C4-2B (cell line): ENCODE data around the gene ST8SIA4.

ENCODE experiments used
- H3K27ac ChIP-seq: fragments of 450-650 bp; 2 replicates; pipeline ENCODE4 v1.5.1; 2017
- CTCF ChIP-seq: fragments of 450-650 bp; conservative IDR thresholded peaks from 2 replicates; pipeline ENCODE4 v1.5.1; 2017; ENCODE audit warnings: mild to moderate bottlenecking
- ZFX ChIP-seq: fragments of 450-650 bp; IDR thresholded peaks from 2 replicates; pipeline ENCODE4 v1.6.1; 2017

The ST8SIA4 gene

GRCh38 chr5:100818340-100818739 is 84.7 kb downstream of the ST8SIA4 start:
- TF ChIP-seq CTCF (no peak), ZFX (no peak)
- no peak overlapping the region for H3K27ac ChIP-seq

- no peak overlapping the region for H3K27ac ChIP-seq
- TF ChIP-seq CTCF (no peak), ZFX (no peak)
These were observed 99.7 kb downstream of the ST8SIA4 start for GRCh38 chr5:100803397-100803796.

DNA sequence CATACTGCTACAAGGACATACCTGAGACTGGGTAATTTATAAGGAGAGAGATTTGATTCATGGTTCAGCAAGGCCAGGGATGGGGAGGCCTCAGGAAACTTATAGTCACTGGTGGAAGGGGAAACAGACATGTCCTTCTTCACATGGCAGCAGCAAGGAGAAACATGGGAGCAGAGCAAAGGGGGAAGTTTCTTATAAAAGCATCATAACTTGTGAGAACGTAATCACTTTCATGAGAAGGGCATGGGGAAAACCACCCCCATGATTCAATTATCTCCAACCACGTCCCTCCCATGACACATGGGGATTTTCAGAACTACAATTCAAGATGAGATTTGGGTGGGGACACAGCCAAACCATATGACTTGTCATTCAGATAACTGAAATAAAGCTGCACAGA is 100.9 kb downstream of the ST8SIA4 start:
- no peak overlapping the region for H3K27ac ChIP-seq
- no peak for TF ChIP-seq ZFX
- TF ChIP-seq CTCF: no peak

- H3K27ac ChIP-seq: no peak overlapping the region
- no peak for TF ChIP-seq CTCF
- TF ChIP-seq ZFX: no peak
These were observed 102.5 kb downstream of the ST8SIA4 start for GRCh38 chr5:100800562-100800961.

DNA sequence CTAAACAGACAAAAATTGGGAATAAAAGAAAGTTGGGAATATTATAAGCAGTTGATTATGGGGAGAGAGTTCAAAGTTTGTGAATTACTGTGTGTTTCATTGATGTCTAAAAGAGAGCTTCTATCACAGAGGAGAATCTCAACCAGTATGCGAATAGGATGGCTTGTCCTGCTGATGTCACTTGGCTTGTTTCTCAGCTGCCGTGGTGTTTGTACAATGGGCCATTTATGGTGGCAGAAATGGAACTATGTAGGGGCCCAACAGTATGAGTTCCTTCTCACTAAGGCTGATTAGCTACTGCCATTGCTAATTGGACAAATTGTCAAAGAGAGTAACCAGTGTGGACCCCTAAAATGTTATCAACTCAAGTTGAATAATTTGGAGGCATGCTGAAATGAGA is 103.9 kb downstream of the ST8SIA4 start:
- TF ChIP-seq ZFX (no peak), CTCF (no peak)
- no peak overlapping the region for H3K27ac ChIP-seq

GRCh38 chr5:100797861-100798260 is 105.2 kb downstream of the ST8SIA4 start:
- H3K27ac ChIP-seq: no peak overlapping the region
- no peak for TF ChIP-seq ZFX
- no peak for TF ChIP-seq CTCF

DNA sequence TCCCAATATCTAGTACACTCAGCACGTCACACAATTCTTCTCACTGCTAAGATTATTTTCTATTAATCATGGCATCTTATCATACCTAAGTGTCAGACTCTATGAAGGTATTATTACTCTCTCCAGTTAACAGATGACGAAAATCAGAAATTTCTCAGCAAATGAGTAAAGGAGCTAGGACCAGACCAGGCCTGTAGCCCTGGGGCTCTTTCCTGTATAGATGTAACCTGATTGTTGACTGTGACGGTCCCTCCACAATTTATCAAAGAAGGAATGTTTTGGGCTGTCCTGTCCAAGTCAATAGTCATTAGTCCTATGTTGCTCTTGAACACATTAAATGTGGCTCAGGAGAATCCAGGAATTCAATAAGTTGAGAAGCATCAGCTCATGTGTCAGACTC is 106.2 kb downstream of the ST8SIA4 start:
- TF ChIP-seq CTCF: no peak
- TF ChIP-seq ZFX: no peak
- no peak overlapping the region for H3K27ac ChIP-seq
